IPS DF 4.7 (cell line): ENCODE data around the gene AATK.

Experiments
- DNase-seq: peaks from one replicate; pipeline ENCODE4 v3.0.0-alpha.2; 2013; ENCODE audit warnings: low spot score; ENCODE audit errors: extremely low read depth

The AATK gene

GRCh38 chr17:81197409-81197795 lies 31.4 kb upstream of the AATK start:
- no peak for DNase-seq

GRCh38 chr17:81196505-81197408 lies 30.7 kb upstream of the AATK start:
- no peak for DNase-seq

- DNase-seq, result no peak
Measured at GRCh38 chr17:81195941-81196495, 30.0 kb upstream of the AATK start.

- no peak for DNase-seq
Measured at GRCh38 chr17:81194941-81195901, 29.2 kb upstream of the AATK start.

GRCh38 chr17:81194225-81194760 lies 28.3 kb upstream of the AATK start:
- DNase-seq, result no peak

GRCh38 chr17:81193470-81194224 lies 27.6 kb upstream of the AATK start:
- DNase-seq, result no peak

GRCh38 chr17:81193051-81193410 lies 27.0 kb upstream of the AATK start:
- DNase-seq, result no peak

GRCh38 chr17:81192386-81193050 lies 26.5 kb upstream of the AATK start:
- DNase-seq, result no peak

GRCh38 chr17:81191646-81192045 lies 25.6 kb upstream of the AATK start:
- DNase-seq, result no peak

- DNase-seq, result no peak
Measured at GRCh38 chr17:81191116-81191515, 25.1 kb upstream of the AATK start.

GRCh38 chr17:81190591-81190990 lies 24.6 kb upstream of the AATK start:
- DNase-seq, result no peak

GRCh38 chr17:81189670-81190530 lies 23.9 kb upstream of the AATK start:
- no peak for DNase-seq

- DNase-seq, result no peak
Measured at GRCh38 chr17:81189016-81189415, 23.0 kb upstream of the AATK start.

- no peak for DNase-seq
Measured at GRCh38 chr17:81188491-81188840, 22.4 kb upstream of the AATK start.

GRCh38 chr17:81187586-81188490 lies 21.8 kb upstream of the AATK start:
- no peak for DNase-seq

- no peak for DNase-seq
Measured at GRCh38 chr17:81187120-81187519, 21.1 kb upstream of the AATK start.

- no peak for DNase-seq
Measured at GRCh38 chr17:81186203-81186602, 20.2 kb upstream of the AATK start.

GRCh38 chr17:81184555-81184954 lies 18.5 kb upstream of the AATK start:
- no peak for DNase-seq
